Loucy (cell line): ENCODE measurements around the gene PTCSC3.
"Not testable (repeated sequence)": the region's sequence is repeated elsewhere in the genome, so short reads cannot be mapped to it uniquely, and the experiment has no call there.

ENCODE experiments used
- H2AFZ ChIP-seq: fragments of 200-600 bp; sonication (generic); 2 replicates; pipeline ENCODE4 v1.6.0; 2016; ENCODE audit warnings: antibody characterized with exemption, mild to moderate bottlenecking, low read length, moderate library complexity
- H3F3A ChIP-seq: fragments of 200-600 bp; 2 replicates; pipeline ENCODE4 v1.6.0; 2016; ENCODE audit warnings: antibody characterized with exemption, low read depth, mild to moderate bottlenecking
- H3K27me3 ChIP-seq: fragments of 200-600 bp; sonication (generic); 2 replicates; pipeline ENCODE4 v1.6.1; 2014; ENCODE audit warnings: low read length, mild to moderate bottlenecking; ENCODE audit not compliant: insufficient read depth, poor library complexity, severe bottlenecking
- H3K36me3 ChIP-seq: fragments of 200-600 bp; sonication (generic); 2 replicates; pipeline ENCODE4 v1.6.1; 2016; ENCODE audit warnings: low read length; ENCODE audit not compliant: insufficient read depth
- H3K4me1 ChIP-seq: fragments of 200-600 bp; sonication (generic); 2 replicates; pipeline ENCODE4 v1.5.1; 2014; ENCODE audit warnings: low read length, mild to moderate bottlenecking; ENCODE audit not compliant: insufficient read depth, poor library complexity, severe bottlenecking
- H3K4me2 ChIP-seq: fragments of 200-600 bp; sonication (generic); 2 replicates; pipeline ENCODE4 v1.6.0; 2014; ENCODE audit warnings: antibody characterized with exemption, low read length, low read depth, mild to moderate bottlenecking; ENCODE audit not compliant: poor library complexity, severe bottlenecking
- H3K4me3 ChIP-seq: fragments of 200-600 bp; sonication (generic); 2 replicates; pipeline ENCODE4 v1.5.1; 2014; ENCODE audit warnings: low read length, mild to moderate bottlenecking, mixed read lengths; ENCODE audit not compliant: poor library complexity, severe bottlenecking
- H3K79me2 ChIP-seq: fragments of 200-600 bp; sonication (generic); 2 replicates; pipeline ENCODE4 v1.6.1; 2014; ENCODE audit warnings: low read length; ENCODE audit not compliant: insufficient read depth
- H3K9ac ChIP-seq: fragments of 200-600 bp; sonication (generic); 2 replicates; pipeline ENCODE4 v1.6.0; 2014; ENCODE audit warnings: mild to moderate bottlenecking, low read depth, low read length, moderate library complexity; ENCODE audit not compliant: poor library complexity, severe bottlenecking
- H3K9me2 ChIP-seq: fragments of 200-600 bp; sonication (generic); replicated peaks from 2 replicates; pipeline ENCODE4 v1.6.1; 2016; ENCODE audit warnings: low read depth, low read length, mixed read lengths
- H3K9me3 ChIP-seq: fragments of 200-600 bp; sonication (generic); 2 replicates; pipeline ENCODE4 v1.6.1; 2014; ENCODE audit warnings: mild to moderate bottlenecking, antibody characterized with exemption, low read length, low read depth; ENCODE audit not compliant: insufficient read depth
- H4K20me1 ChIP-seq: fragments of 200-600 bp; sonication (generic); 2 replicates; pipeline ENCODE4 v1.6.0; 2014; ENCODE audit warnings: antibody characterized with exemption, low read length, mild to moderate bottlenecking; ENCODE audit not compliant: insufficient read depth, poor library complexity, severe bottlenecking
- CTCF ChIP-seq: fragments of 200-600 bp; sonication (generic); conservative IDR thresholded peaks from 2 replicates; pipeline ENCODE4 v1.5.1; 2014; ENCODE audit warnings: mild to moderate bottlenecking, antibody characterized with exemption, low read length
- EZH2phosphoT487 ChIP-seq: fragments of 200-600 bp; IDR thresholded peaks from 2 replicates; pipeline ENCODE4 v1.6.1; 2018; ENCODE audit warnings: antibody characterized with exemption, mild to moderate bottlenecking, moderate library complexity, borderline replicate concordance

Gene PTCSC3

DNA sequence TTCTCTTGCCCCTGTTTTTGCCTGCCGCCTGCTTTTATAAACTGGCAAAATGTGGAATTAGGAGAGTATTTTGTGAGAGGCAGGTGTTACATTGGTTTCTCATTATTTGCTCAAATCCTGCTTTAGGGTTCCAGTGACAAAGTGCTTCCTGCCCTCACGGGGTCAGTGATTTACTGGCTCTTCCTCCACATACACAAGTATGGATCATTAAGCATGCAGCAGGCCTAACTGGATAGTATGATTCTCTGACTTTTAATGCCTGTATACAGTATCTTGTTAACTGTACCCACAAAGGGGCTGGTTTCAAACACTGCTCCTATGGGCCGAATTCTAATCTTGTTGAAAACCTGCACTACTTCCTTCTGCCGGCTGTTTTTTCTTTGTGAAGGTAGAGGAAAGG lies 63.2 kb downstream of the PTCSC3 start:
- Histone ChIP-seq H3K9me3 (no peaks in the 10 kb centered on the region), H3K9me2 (no peaks in the 10 kb centered on the region), H3K9ac (no peak overlapping the region), H3K4me1 (no peaks in the 10 kb centered on the region), H3K36me3 (no peaks in the 10 kb centered on the region), H2AFZ (no peak overlapping the region), H4K20me1 (no peaks in the 10 kb centered on the region), H3F3A (no peaks in the 10 kb centered on the region), H3K4me3 (no peak overlapping the region), H3K4me2 (no peak overlapping the region), H3K79me2 (no peaks in the 10 kb centered on the region), H3K27me3 (no peaks in the 10 kb centered on the region)
- no peak for TF ChIP-seq CTCF
- TF ChIP-seq EZH2phosphoT487 = no peak

DNA sequence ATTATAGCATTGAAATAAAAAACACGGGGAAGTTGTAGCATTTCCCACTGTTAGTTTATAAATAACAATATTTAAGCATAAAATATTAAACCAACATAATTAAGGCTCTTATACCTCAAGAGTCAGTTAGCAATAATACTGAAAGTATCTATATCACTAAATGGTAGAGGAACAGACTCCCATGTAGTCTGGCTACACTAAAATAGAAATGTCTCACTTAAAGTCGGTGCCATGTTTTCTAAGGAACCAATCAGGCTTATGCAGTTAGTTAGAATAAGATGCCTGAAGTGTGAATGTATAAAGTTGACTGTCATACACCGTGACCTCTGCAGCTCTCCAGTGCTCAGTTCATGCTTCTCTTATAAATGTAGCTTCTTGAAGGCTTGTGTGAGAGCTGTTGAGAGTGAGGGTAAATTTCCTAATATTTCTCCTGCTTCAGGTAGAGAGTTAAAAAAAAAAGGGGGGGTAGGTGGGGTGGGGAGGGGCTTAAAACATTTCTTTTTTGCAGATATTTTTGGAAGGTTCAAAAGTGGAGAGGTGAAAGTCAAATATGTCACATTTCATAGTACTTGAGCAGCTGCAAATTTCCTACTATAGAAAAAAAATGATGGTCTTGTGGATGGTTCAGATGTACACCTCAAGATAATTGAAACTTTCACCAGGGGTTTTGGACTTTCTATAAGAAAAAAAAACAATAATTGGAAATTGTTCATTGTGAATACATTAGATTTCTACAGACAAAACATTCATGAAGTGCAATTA lies 64.5 kb downstream of the PTCSC3 start:
- Histone ChIP-seq H3K4me2 (no peak overlapping the region), H3K27me3 (no peaks in the 10 kb centered on the region), H3F3A (no peaks in the 10 kb centered on the region), H3K9ac (no peak overlapping the region), H3K36me3 (no peaks in the 10 kb centered on the region), H2AFZ (no peak overlapping the region), H4K20me1 (no peaks in the 10 kb centered on the region), H3K4me1 (no peaks in the 10 kb centered on the region), H3K9me2 (no peaks in the 10 kb centered on the region), H3K4me3 (no peak overlapping the region), H3K79me2 (no peaks in the 10 kb centered on the region), H3K9me3 (no peaks in the 10 kb centered on the region)
- TF ChIP-seq EZH2phosphoT487 (no peak), CTCF (no peak)

DNA sequence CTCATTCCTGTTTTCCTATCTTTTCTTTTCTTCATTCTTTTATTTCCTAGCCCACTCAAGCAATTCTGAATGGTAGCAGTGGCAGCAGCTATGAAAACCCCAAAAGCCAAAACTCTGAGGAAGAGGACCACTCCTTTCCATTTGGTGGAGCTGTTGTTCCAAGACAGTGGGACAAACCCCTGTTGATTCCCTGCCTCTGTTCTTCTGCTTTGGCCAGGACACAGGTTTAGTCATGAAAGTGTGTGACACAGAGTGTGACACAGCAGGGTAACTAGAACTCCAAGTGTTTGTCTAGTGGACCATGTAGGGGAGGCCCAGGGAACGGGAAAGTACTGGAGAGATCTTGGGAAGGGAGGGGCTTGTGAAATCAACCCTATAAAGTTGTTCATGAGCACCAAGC lies 71.1 kb downstream of the PTCSC3 start:
- Histone ChIP-seq H3K4me2 (no peak overlapping the region), H3K27me3 (no peaks in the 10 kb centered on the region), H3K9me3 (no peaks in the 10 kb centered on the region), H3K4me3 (no peak overlapping the region), H2AFZ (no peak overlapping the region), H3K79me2 (no peaks in the 10 kb centered on the region), H4K20me1 (no peaks in the 10 kb centered on the region), H3K4me1 (no peaks in the 10 kb centered on the region), H3F3A (no peaks in the 10 kb centered on the region), H3K9ac (no peak overlapping the region), H3K36me3 (no peaks in the 10 kb centered on the region), H3K9me2 (no peaks in the 10 kb centered on the region)
- no peak for TF ChIP-seq EZH2phosphoT487
- peak; percentile 27 for TF ChIP-seq CTCF

DNA sequence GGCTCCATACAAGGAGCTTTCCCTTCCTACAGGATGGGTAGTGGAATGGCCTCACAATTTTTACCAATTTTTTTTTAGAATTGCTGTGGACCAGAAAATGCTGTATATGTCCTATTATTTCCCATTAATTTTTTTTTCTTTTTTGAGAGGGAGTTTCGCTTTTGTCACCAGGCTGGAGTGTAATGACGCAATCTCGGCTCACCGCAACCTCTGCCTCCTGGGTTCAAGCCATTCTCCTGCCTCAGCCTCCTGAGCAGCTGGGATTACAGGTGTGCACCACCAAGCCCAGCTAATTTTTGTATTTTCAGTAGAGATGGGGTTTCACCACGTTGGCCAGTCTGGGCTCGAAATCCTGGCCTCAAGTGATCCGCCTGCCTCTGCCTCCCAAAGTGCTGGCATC lies 72.3 kb downstream of the PTCSC3 start:
- H3K9ac ChIP-seq, H3K9me2 ChIP-seq, H3K36me3 ChIP-seq, H3K79me2 ChIP-seq, H3K4me2 ChIP-seq, H3K27me3 ChIP-seq, H3K9me3 ChIP-seq, H3K4me1 ChIP-seq, H4K20me1 ChIP-seq, H3F3A ChIP-seq, H2AFZ ChIP-seq, H3K4me3 ChIP-seq: not testable (repeated sequence)
